Stimulated activated CD4-positive, alpha-beta T cell treated with anti-CD3 and anti-CD28 coated beads, Interleukin-1b, Interleukin-23, amount 100 ng/mL, for 4 hours (primary cell): ENCODE results near the gene APLN.

Source experiments
- DNase-seq, 2 donors: peaks; one replicate each; pipeline ENCODE4 v3.0.0-alpha.2; 2020; ENCODE audit warnings: low read depth in 2 of 2

Gene APLN

DNA sequence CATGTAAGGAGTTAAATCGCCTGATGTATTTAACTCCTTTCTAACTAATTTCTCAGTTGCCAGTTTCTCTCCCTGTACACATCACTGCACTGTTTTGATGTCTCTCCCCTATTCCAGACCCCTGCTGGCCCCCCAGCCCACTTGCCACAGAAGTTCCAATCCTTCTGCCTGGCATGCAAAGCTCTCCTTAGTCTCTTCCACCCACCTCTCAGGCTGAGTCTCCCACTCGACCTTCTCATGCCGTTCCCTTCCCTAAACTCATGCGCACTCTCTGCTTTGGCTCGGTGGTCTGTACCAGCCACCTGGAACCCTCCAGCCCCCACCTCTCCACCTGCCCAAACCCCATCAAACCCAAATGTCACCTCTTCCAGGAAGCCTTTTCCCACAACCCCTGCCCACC lies 56.9 kb downstream of the APLN start:
- DNase-seq = no peak

DNA sequence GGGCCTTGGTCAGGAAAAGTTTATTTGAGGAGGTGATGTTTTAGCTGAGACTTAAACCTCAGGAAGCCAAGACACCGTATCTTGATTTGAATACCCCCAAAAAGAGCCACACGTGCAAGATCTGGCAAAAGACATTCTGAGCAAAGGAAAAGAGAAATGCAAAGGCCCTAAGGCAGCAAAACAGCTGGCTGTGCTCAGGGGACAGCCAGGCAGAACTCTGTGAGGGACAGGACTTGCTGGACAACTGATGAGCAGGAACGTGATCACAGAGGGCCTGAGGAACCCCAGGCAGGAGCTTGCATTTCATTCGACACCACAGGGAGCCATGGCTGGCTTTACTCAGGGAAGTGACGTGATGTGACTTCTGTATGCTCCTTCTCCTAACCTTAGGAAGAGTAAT lies 58.7 kb downstream of the APLN start:
- no peak for DNase-seq
